Myocyte (in vitro differentiated cells): ENCODE measurements around the gene CRYBB1. TPM values are rescaled to one million over a fixed set of nuclear protein-coding genes. Genes with fewer than 3 reads are reported as not detected.

ENCODE experiments used
- DNase-seq: peaks from one replicate; pipeline ENCODE4 v3.0.0-alpha.2; 2012; ENCODE audit warnings: low read depth
- polyA plus RNA-seq: library from polyadenylated mRNA; unstranded; fragments of >200 nt; gene quantifications from one replicate; pipeline ENCODE4 v1.2.1, GENCODE V29; 2012; ENCODE audit warnings: missing spikeins
- total RNA-seq: library from RNA; depleted of rRNA; stranded (reverse); fragments of >200 nt; gene quantifications from 2 replicates; pipeline ENCODE4 v1.2.3, GENCODE V29; 2014

The CRYBB1 gene
- not detected in 2 replicates for total RNA-seq
- polyA plus RNA-seq, result 0.16 TPM

DNA sequence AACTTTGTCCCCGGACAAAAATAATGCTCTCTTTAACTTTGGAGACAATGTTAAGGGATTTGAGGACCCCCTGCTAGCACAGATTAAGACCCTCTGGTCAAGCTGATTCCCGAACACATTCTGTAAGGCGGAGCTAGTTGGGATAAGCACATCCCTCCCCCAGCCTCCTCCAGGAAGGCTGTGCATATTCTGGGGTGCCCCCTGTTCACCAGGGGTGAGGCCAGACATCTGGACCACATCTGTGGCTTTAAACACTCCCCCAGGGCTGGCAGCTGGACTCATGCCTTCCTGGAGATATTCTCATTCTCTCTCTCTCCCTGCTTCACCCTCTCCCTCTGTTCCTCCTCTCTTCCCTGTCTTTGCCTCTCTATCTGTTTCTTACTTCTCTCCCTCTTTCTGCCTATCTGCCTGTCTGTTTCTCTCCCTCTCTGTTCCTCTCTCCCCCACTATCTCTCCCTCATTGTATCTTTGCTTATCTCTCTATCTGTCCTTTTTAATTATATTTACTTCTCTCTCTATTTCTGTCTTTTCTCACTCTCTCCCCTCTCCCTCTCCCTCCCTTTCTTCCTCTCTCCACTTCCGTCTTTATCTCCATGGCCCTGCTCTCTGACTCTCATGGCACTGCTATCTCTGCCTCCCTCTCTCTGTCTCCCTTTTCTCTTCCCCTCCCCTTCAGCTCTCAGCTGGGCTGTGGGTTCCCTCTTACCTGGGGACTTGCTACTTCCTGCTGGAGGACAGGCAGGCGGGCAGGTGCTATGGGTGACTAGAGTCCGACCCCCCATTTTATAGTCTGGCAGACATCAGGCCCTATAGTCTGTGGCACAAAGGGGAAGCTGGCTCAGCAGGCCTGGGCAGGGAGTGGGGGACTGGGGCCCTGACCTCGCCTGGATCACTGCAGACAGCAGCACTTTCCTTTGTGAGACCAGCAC lies at the start of gene CRYBB1:
Gene CRYBB1, minus strand, starts transcription at position 757 of the 929 bp plus-strand sequence. CDS start 1,708 bp downstream, outside the sequence.
- DNase-seq, result no peak

DNA sequence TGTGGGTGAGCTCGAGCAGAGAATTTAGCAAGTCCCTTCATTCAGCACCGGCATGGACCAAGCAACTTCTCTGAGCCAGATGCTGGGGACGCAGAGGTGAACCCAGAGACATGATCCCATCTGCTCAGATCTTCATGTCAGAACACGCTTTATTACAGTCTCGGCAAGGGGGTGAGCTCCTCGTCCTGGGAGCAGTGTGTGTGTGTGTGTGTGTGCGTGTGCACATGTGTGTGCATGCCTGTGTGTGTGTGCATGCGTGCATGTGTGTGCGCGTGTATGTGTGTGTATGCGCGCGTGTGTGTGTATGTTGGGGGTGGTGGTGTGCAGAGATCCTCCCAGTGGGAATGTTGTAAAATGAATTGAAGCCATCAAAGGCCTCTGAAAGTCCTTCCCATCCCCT lies 49.3 kb upstream of the CRYBB1 start:
- no peak for DNase-seq

DNA sequence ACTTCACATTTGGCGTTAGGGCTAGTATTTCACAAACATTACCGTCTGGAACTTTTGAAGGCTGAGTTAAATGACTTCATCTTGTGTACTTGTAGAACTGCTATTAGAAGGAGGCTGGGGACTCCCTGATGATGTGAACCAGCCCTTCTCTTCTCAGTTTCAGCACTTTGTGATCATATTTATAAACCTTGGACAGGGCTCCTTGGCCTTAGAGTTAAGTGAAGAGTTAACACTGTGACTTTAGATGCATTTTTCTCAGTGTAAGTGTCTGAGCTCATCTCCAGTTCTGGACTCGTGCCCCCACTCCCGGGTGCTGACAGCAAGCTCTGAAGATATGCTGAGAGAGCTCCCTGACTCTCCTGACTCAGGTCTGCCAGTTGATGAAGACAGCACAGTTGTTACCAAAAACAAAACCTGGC lies 48.0 kb upstream of the CRYBB1 start:
- no peak for DNase-seq

DNA sequence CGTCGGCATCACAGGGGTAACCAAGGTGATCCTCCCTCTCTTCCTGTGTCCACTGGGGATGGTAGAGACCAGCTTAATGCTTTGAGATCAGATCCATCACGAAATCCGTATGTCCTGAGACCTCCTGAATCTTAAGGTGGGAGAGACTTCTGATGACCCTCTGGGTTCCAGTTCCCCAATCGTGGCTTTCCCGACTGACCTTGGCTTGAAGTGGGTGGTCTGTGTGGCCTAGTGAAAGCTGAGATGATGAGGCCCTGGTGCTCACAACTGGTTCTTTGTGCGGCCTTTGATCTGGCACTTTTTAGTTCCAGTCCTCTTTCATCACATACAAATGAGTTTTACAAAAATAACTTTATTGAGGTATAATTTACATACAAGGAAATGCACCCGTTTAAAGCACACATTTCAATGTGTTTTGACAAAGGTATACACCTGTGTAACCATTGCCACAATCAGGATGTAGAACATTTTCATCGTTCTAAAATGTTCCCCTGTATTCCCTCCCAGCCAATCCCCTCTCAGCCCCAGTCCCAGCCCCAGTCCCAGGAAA lies 45.6 kb upstream of the CRYBB1 start:
- DNase-seq, result no peak

DNA sequence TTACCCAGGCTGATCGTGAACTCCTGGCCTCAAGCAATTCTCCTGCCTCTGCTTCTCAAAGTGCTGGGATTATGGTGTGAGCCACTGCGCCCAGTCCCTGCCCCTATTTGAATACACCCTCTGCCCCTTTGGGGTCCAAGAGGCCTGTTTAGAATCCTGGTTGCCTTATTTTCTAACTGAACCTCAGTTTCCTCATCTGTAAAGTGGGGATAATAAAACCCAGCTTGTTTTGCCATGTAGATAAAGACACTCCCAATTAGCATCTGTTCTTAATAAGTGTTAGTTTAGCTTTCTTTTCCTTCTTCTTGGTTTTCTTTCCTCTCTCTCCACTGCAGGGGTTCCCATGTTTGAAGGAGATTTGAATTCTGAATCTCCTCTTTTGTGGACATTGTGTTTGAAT lies 44.3 kb upstream of the CRYBB1 start:
- DNase-seq, result no peak

DNA sequence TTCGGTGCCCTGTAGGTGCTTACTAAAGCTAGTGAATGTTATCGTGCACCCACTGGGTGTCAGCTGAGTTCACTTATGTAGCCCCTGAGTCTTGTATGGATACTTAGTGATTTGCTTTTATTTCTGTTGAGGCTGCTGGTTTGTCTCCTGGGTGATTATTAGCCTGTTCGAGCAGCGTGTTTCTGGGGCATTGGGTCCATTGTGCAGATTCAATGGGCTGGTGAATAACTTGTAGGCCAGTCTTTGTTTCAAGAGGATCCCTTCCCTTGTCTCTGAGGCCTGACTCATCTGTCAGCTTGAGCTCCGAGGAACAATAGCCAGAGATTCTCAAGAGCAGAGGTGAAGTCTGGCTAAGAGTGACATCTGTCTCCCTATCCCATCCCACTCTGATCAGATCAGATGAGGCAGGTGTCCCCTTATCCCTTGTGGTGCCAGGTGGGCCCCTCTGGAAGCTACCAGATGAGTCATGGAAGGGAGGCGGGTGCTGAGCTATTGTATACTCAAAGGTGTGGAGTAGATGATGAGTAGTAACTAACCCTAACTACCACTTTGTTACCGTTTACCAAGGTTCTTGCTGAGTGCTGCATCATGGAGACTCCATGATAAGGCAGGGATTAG lies 43.2 kb upstream of the CRYBB1 start:
- DNase-seq, result no peak

DNA sequence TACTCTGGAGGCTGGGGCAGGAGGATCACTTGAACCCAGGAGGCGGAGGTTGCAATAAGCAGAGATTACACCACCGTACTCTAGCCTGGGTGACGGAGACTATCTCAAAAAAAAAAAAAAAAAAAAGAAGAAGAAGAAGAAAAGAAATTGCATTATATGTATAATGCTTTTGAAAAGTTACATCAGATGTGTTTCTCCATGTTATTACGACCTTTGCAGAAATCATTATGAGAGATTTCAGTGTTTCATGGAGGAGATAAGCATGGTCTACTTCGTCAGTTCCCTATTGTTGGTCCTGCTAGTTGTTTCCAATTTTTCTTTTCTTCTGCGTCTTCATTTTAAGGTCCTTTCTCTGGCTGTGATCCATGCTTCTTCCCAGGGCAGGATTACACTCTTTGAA lies 42.5 kb upstream of the CRYBB1 start:
- no peak for DNase-seq

DNA sequence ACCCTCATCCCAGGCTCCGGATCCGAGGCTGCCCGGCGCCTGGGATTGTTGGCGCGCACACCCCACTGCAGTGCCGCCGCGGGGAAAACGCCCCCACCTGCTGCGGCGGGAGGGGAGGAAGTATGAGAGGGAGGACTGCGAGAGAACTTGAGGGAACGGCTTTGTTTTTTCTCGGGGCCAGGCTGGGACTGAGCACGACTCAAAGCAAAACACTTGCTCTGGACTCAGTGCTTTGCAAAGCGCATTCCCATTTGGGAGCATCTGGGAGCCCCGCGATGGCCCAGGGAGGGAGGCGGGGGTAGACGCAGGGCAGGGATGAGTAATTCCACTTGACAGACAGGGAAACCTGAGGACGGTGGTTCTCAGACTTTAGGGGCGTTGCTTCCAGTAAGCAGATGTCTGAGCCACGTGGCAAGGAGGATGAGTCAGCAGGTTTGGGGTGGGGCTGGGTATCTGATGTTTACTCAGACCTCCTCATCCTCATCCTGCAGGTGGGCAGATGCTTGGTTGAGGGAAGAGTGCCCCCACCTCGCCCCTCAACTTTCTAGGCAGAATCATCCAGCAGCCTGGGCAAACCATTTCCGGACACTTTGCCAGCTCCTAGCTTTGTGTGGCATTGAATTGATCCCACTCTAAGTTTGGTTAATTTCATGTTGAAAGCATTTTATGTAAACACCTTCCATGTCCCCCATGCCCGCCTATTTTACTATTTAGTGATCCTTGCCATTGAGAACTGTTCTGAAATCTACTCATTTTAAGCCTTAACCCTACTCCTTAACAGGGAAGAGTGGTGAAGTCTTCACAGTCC lies 41.0 kb upstream of the CRYBB1 start:
- peak; percentile 94 for DNase-seq

DNA sequence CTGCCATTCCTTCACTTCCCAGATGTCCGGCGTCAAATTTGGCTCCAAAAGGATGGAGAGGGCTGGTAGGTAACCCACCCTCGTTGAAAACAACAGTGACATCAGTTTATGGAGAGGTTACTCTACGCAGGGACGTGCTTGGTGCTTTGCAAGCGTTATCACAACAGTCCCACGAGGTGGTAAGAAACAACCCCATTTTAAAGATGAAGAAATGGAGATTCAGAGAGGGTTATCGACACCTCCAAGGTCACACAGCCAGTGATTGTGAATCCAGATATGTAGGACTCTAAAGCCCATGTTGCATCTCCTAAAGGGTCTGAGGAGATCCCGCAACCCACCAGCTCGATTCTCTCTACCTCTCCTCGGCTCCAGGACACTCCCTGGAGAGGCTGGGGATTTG lies 40.3 kb upstream of the CRYBB1 start:
- DNase-seq, result no peak

DNA sequence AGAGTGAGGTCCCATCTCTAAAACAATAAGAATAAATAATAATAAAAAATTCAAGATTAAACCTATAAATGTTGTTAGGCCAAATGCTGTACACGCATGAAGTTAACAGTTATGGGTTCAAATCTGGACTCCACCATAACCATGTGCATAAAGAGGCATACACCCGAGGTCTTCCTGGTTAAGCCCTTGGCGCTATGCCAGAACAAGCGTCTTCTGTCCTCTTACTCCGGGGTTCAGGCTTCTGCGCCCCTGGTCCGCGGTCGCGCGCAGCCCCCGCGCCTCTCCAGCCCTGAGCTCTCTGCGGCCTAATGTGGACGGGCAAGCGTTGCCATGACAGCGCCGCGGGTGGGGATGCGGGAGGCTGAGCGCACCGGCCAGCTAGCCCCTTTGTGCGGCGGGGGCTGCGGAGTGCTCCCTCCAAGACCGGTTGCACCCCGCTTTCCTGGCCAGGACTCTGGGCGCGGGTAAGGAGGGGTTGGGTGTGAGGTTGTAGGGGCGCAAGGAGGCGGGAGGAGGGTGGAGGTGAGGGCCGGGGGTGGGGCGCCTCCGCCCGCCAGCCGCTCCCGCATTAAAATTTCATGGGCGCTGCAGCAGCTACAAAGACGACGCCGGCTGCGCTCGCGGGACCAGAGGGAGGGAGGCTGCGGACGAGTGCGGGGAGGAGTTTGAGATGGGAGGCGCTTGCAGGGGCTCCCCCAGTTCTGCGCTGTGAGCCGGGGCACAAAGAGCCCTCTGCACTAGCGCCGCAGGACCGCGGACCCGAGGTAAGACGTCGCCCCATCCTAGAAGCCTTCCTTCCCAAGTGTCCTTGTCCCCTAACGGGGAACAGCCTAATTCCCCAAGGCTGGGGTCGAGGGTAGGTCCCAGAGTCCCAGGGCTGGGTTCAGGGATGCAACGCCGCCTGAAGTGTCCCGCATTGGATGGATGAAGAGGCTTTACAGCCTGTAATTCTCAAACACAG lies 39.3 kb upstream of the CRYBB1 start, which contains the start of gene MIAT:
Gene MIAT, plus strand, starts transcription at position 698 of the 961 bp plus-strand sequence.
- peak; percentile 7 for DNase-seq

DNA sequence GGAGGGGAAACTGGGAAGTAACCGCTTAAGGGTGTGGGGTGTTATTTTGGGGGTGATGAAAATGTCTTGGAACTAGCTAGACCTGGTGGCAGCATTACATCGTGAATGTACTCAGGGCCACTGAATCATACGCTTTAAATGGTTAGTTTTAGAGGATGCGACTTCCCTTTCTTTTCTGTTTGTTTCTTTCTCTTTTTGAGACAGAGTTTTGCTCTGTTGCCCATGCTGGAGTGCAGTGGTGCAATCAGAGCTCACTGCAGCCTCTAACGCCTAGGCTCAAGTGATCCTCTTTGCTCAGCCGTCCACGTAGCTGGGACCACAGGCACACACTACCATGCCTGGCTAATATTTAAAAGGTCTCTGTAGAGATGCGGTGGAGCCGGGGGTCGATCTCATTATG lies 34.0 kb upstream of the CRYBB1 start:
- DNase-seq, result no peak

DNA sequence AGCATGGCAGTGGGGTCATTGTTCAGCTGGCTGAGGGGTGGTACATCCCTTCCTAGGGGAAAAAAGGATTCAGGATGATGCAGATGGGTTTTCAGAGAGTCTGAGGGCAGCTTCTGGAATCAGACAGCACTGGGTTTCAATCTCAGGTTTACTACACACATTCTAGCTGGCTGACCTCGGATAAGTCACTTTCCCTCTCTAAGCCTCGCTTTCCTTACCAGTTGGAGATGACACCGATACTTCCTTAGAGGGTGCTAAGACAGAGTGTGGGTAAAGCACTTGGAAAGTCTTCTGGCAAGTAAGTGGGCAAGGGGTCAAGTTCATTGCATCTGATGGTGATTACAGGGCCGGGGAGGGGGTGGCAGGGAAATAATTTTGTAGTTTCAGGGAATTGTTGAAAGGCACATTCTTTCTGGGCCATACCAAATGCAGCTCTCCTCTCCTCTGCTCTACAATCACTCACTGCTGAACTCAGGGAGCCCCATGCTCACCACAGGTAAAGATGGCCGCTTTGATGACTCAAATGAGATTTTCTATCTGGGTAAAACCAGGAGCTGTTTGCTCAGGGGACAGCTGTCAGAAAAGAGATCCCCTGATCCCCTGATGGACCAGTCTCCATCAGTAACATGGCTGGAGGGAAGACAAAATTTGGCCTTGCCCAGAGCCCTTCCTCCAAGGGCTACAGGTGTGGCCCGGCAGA lies 33.0 kb upstream of the CRYBB1 start:
- DNase-seq, result no peak

DNA sequence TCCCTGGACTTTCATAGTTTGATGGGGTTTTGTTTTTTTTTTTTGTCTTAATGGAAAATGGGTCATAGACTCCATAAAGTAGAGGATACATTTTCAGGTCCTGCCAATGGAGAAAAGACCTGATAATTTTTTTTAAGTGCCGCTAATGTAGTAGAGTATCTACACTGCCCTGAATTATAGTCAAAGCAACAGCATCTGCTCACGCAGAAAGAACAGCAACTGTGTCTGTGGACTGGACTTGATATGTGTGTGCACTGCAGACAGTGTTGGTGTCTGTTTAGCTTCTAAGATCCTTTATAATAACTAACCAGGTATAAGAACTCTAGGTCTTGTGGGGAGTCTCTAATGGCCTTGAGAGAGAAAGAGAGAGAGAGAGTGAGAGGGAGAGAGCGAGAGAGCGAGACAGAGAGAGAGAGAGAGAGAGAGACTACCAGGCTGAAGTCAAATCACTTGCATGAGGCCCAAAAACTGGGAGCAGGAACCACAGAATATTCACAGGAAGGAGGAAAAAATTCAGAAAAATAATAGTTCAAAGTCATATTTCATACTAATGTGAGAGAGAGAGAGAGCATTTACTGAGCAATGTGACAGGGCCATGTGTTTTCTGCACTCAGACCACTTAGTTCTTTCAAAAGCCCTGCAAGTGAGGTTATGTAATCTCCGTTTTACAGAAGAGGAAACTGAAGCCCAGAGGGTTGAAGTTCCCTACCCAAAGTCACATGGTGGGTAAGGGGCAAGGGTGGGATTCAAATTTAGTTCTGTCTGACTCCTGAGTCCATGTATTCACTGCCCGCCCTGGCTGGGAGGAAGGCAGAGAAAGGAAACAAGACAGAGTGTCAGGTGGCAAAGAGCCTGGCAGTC lies 30.9 kb upstream of the CRYBB1 start:
- DNase-seq, result peak; percentile 6

DNA sequence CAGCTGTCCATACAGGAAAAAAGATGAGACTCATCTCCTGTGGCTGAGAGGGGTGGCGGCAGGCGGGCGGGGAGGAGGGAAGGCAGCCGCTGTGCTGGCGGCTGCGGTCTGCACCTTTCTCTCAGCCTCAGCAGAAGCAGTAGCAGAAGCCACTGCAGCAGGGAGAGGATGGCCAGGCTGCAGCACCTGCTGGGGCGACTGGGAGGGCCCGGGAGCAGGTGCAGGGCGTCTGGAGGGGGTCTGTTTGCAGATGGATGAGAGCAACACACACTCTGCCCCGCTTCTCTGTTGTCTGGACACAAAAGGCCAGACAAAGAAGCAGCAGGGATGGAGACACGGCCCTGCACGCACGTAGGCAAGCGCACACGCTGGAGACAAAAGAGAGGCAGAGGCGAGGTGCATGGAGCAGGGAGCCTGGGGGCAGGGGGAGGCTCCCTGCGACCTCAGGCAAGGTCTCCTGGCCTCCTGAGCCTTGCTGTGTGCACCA lies 30.2 kb upstream of the CRYBB1 start:
- peak; percentile 74 for DNase-seq

DNA sequence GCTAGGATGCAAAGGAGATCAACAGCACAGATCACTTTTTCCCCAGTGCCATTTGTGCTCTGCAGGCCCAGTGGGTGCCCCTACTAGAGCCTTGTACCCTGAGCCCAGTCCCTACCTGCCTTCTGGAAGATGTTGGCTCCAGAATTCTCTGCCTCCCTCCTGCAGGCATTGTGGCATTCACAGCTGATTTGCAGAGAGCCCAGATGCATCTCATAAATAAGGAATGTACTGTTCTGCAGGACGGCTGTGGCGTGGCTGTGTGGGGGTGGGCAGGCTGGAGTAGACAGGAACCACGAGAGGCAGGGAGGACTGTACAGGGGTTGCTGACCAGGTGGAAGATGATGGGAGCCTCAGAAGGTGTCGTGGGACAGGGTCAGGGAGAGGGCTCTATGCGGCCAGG lies 28.3 kb upstream of the CRYBB1 start:
- peak; percentile 4 for DNase-seq

DNA sequence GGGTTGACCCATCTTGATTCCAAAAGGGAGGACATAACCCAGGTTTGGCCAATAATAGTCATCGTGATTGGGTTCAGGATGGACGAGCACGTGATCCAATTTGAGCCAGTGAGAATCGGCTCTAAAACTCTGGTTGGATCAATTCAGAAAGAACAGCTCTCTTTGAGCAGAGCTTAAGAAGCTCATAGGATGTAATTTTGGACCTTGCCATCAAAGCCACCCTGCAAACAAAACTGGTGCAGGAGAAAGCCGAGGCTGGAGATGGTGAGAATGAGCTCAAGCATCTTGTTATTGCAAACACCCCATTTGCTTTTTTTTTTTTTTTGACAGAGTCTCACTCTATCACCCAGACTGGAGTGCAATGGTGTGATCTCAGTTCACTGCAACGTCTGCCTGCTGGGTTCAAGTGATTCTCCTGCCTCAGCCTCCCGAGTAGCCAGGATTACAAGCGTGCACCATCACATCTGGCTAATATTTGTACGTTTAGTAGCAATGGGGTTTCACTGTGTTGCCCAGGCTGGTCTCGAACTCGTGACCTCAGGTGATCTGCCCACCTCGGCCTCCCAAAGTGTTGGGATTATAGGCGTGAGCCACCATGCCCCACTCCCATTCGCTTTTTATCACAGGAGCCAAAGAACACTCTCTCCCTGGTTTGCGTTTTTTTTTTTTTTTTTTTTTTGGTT lies 25.7 kb upstream of the CRYBB1 start:
- DNase-seq, result no peak
